K562 (cell line): Measurements from ENCODE around the gene NRXN2. TPM values are rescaled to one million over a fixed set of nuclear protein-coding genes. Genes with fewer than 3 reads are reported as not detected.

ENCODE experiments used
- CBFA2T2 ChIP-seq: fragments of 450-650 bp; conservative IDR thresholded peaks from 2 replicates; pipeline ENCODE4 v1.6.1; 2017; ENCODE audit warnings: mild to moderate bottlenecking
- CBX1 ChIP-seq: sonication (generic); IDR thresholded peaks from 2 replicates; pipeline ENCODE4 v1.6.1; 2016; ENCODE audit warnings: antibody characterized with exemption, low read depth, mild to moderate bottlenecking
- CREM ChIP-seq: IDR thresholded peaks from 2 replicates; pipeline ENCODE4 v1.6.1; 2014; ENCODE audit warnings: antibody characterized with exemption, low read depth
- HDAC1 ChIP-seq, 2 experiments: fragments of 450-650 bp; IDR thresholded peaks; 2 replicates each; pipeline ENCODE4 v1.6.1; 2016 to 2017; ENCODE audit warnings: inconsistent platforms in 1 of 2, mild to moderate bottlenecking in 1 of 2, moderate library complexity in 1 of 2
- HDAC2 ChIP-seq: fragments of 450-650 bp; IDR thresholded peaks from 2 replicates; pipeline ENCODE4 v1.6.1; 2016; ENCODE audit warnings: mild to moderate bottlenecking
- HOXB6 ChIP-seq: fragments of 250-450 bp; sonication (Bioruptor Pico); IDR thresholded peaks from 2 replicates; pipeline ENCODE4 v1.5.1; 2022; ENCODE audit warnings: mild to moderate bottlenecking, borderline replicate concordance
- JUN ChIP-seq, 2 experiments: sonication (generic) in 1 of 2; formaldehyde crosslinking in 1 of 2; IDR thresholded peaks; 2 replicates each; pipeline versions ENCODE4 v1.6.1 to v1.8.0; 2012 to 2022; ENCODE audit warnings: borderline replicate concordance in 2 of 2, mild to moderate bottlenecking in 2 of 2, improper control_type of control experiment in 1 of 2, low read depth in 1 of 2, low read length in 1 of 2, missing genetic modification reagents in 1 of 2
- MAFK ChIP-seq: IDR thresholded peaks from 2 replicates; pipeline ENCODE4 v1.6.1; 2011; ENCODE audit warnings: low read length, improper control_type of control experiment
- NFE2 ChIP-seq: IDR thresholded peaks from 2 replicates; pipeline ENCODE4 v1.6.1; 2014; ENCODE audit warnings: antibody characterized with exemption, low read depth
- PCBP2 ChIP-seq: fragments of 200-400 bp; formaldehyde crosslinking; IDR thresholded peaks from 2 replicates; pipeline ENCODE4 v1.6.1; 2018; ENCODE audit warnings: low read length, low read depth, mild to moderate bottlenecking, moderate library complexity; ENCODE audit not compliant: poor library complexity, severe bottlenecking
- PHB ChIP-seq: fragments of 250-450 bp; sonication (Bioruptor Pico); IDR thresholded peaks from 2 replicates; pipeline ENCODE4 v1.5.0; 2021
- POLR2G ChIP-seq: fragments of 200-400 bp; formaldehyde crosslinking; IDR thresholded peaks from 2 replicates; pipeline ENCODE4 v1.6.1; 2017; ENCODE audit warnings: low read depth, mild to moderate bottlenecking, antibody characterized with exemption, low read length, moderate library complexity
- PYGO2 ChIP-seq: fragments of 450-650 bp; IDR thresholded peaks from 2 replicates; pipeline ENCODE4 v1.6.1; 2016; ENCODE audit warnings: mild to moderate bottlenecking, missing genetic modification characterization, moderate library complexity, missing compliant biosample characterization
- SAFB2 ChIP-seq: fragments of 200-400 bp; formaldehyde crosslinking; IDR thresholded peaks from 2 replicates; pipeline ENCODE4 v1.6.1; 2018; ENCODE audit warnings: borderline replicate concordance, low read length, low read depth, moderate library complexity; ENCODE audit not compliant: severe bottlenecking
- WHSC1 ChIP-seq: IDR thresholded peaks from one replicate; pipeline ENCODE4 v1.6.1; 2012; ENCODE audit warnings: low read length, control low read depth, inconsistent platforms
- XRCC3 ChIP-seq: fragments of 450-650 bp; IDR thresholded peaks from 2 replicates; pipeline ENCODE4 v1.6.1; 2017; ENCODE audit warnings: mild to moderate bottlenecking, moderate library complexity
- ZNF57 ChIP-seq: fragments of 450-650 bp; formaldehyde crosslinking; IDR thresholded peaks from 2 replicates; pipeline ENCODE4 v1.4.0; 2020; ENCODE audit warnings: mild to moderate bottlenecking, moderate library complexity
- ZNF766 ChIP-seq: fragments of 200-800 bp; sonication (Bioruptor generic); conservative IDR thresholded peaks from 2 replicates; pipeline ENCODE4 v1.6.1; 2016; ENCODE audit warnings: missing genetic modification characterization, missing compliant biosample characterization
- ZNF79 ChIP-seq: fragments of 250-450 bp; sonication (Bioruptor Pico); IDR thresholded peaks from 2 replicates; pipeline ENCODE4 v1.4.0; 2020; ENCODE audit warnings: low read depth, mild to moderate bottlenecking, moderate library complexity
- polyA plus RNA-seq, 8 experiments: library from polyadenylated mRNA; depleted of rRNA in 4 of 8; stranded (reverse) in 5 of 8; unstranded in 3 of 8; fragments of >200 nt; fragmentation: Nextera tagmentation in 2 of 8; fragmentation: Illumina TruSeq in 1 of 8; extraction: Ambion mirVana in 2 of 8; extraction: Trizol in 1 of 8; gene quantifications; 2 replicates each; pipeline versions ENCODE4 v1.2.1 to v1.2.3, GENCODE V29; 2011 to 2014; ENCODE audit warnings: inconsistent platforms in 1 of 8, missing spikeins in 1 of 8
- total RNA-seq, 7 experiments: library from RNA; depleted of rRNA in 6 of 7; stranded (reverse); fragments of >200 nt in 6 of 7; fragmentation: Illumina TruSeq in 2 of 7; extraction: Trizol in 2 of 7; gene quantifications; 2 replicates each; pipeline versions ENCODE4 v1.2.1 to v1.2.3, GENCODE V29; 2011 to 2021; ENCODE audit warnings: low replicate concordance in 1 of 7
- TF ChIP-seq, protein P1 (sequence below): sonication (generic); formaldehyde crosslinking; IDR thresholded peaks from 2 replicates; pipeline ENCODE4 v1.8.1; 2022; ENCODE audit warnings: missing genetic modification reagents
- TF ChIP-seq, protein P2 (sequence below): fragments of 450-650 bp; IDR thresholded peaks from 2 replicates; pipeline ENCODE4 v1.6.1; 2016; ENCODE audit warnings: mild to moderate bottlenecking
- TF ChIP-seq, protein P3 (sequence below): sonication (generic); formaldehyde crosslinking; IDR thresholded peaks from 2 replicates; pipeline ENCODE4 v1.8.0; 2022; ENCODE audit warnings: mild to moderate bottlenecking, missing genetic modification reagents

Gene NRXN2
- total and polyA plus RNA-seq, 9 of the 15 experiments (the other 6 are each of a cell fraction or from before 2014, with no cell fraction given): 0.07 to 0.47 (median 0.15) TPM; not detected in 4

GRCh38 chr11:64566042-64566914, 156.7 kb downstream of the NRXN2 start (continued):
- TF ChIP-seq, protein P1, sequence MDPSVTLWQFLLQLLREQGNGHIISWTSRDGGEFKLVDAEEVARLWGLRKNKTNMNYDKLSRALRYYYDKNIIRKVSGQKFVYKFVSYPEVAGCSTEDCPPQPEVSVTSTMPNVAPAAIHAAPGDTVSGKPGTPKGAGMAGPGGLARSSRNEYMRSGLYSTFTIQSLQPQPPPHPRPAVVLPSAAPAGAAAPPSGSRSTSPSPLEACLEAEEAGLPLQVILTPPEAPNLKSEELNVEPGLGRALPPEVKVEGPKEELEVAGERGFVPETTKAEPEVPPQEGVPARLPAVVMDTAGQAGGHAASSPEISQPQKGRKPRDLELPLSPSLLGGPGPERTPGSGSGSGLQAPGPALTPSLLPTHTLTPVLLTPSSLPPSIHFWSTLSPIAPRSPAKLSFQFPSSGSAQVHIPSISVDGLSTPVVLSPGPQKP (CRISPR knock-in tag): no peak
- TF ChIP-seq CREM: peak; percentile 81
- no peak for TF ChIP-seq MAFK
- TF ChIP-seq JUN (IDR thresholded peaks at IDR 0.05; ENCODE audit: borderline replicate concordance, low read depth, low read length): peak; percentile 66; the same call in 1 of the 2 replicates
- TF ChIP-seq JUN (CRISPR knock-in tag; IDR thresholded peaks at IDR 0.05; ENCODE audit: borderline replicate concordance): no peak
- TF ChIP-seq PHB (CRISPR knock-in tag): no peak
- TF ChIP-seq, protein P2, sequence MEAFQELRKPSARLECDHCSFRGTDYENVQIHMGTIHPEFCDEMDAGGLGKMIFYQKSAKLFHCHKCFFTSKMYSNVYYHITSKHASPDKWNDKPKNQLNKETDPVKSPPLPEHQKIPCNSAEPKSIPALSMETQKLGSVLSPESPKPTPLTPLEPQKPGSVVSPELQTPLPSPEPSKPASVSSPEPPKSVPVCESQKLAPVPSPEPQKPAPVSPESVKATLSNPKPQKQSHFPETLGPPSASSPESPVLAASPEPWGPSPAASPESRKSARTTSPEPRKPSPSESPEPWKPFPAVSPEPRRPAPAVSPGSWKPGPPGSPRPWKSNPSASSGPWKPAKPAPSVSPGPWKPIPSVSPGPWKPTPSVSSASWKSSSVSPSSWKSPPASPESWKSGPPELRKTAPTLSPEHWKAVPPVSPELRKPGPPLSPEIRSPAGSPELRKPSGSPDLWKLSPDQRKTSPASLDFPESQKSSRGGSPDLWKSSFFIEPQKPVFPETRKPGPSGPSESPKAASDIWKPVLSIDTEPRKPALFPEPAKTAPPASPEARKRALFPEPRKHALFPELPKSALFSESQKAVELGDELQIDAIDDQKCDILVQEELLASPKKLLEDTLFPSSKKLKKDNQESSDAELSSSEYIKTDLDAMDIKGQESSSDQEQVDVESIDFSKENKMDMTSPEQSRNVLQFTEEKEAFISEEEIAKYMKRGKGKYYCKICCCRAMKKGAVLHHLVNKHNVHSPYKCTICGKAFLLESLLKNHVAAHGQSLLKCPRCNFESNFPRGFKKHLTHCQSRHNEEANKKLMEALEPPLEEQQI: no peak
- TF ChIP-seq PCBP2: no peak
- no peak for TF ChIP-seq PYGO2 (tag)
- peak; percentile 73; the same call in 1 of the 2 replicates for TF ChIP-seq HDAC2
- no peak for TF ChIP-seq SAFB2
- TF ChIP-seq POLR2G: no peak
- TF ChIP-seq NFE2: no peak
- no peak for TF ChIP-seq XRCC3
- TF ChIP-seq WHSC1: no peak
- no peak for TF ChIP-seq ZNF57
- no peak; a peak in 1 of 4 replicates for TF ChIP-seq HDAC1 (IDR thresholded peaks at IDR 0.05)
- TF ChIP-seq, protein P3, sequence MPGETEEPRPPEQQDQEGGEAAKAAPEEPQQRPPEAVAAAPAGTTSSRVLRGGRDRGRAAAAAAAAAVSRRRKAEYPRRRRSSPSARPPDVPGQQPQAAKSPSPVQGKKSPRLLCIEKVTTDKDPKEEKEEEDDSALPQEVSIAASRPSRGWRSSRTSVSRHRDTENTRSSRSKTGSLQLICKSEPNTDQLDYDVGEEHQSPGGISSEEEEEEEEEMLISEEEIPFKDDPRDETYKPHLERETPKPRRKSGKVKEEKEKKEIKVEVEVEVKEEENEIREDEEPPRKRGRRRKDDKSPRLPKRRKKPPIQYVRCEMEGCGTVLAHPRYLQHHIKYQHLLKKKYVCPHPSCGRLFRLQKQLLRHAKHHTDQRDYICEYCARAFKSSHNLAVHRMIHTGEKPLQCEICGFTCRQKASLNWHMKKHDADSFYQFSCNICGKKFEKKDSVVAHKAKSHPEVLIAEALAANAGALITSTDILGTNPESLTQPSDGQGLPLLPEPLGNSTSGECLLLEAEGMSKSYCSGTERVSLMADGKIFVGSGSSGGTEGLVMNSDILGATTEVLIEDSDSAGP (CRISPR knock-in tag): no peak
- no peak for TF ChIP-seq HOXB6 (CRISPR knock-in tag)
- no peak for TF ChIP-seq CBFA2T2
- no peak for TF ChIP-seq ZNF766
- TF ChIP-seq CBX1: no peak
- no peak for TF ChIP-seq ZNF79 (CRISPR knock-in tag)
